GM23338 (cell line): ENCODE results near the gene PPP2R2B. TPM values are rescaled to one million over a fixed set of nuclear protein-coding genes. Genes with fewer than 3 reads are reported as not detected.

Source experiments
- ETS1 ChIP-seq: IDR thresholded peaks from 2 replicates; pipeline ENCODE4 v1.6.1; 2016; ENCODE audit warnings: antibody characterized with exemption
- EZH2 ChIP-seq: fragments of 200-600 bp; sonication (generic); IDR thresholded peaks from one replicate; pipeline ENCODE4 v1.8.0; 2017; ENCODE audit warnings: antibody characterized with exemption, mild to moderate bottlenecking, low read depth; ENCODE audit not compliant: unreplicated experiment
- EZH2phosphoT487 ChIP-seq: fragments of 200-600 bp; sonication (generic); IDR thresholded peaks from one replicate; pipeline ENCODE4 v1.8.1; 2018; ENCODE audit warnings: antibody characterized with exemption; ENCODE audit not compliant: unreplicated experiment
- POLR2AphosphoS5 ChIP-seq: IDR thresholded peaks from 2 replicates; pipeline ENCODE4 v1.6.1; 2016; ENCODE audit warnings: antibody characterized with exemption, low read depth
- REST ChIP-seq: IDR thresholded peaks from one replicate; pipeline ENCODE4 v1.6.1; 2018; ENCODE audit warnings: antibody characterized with exemption; ENCODE audit not compliant: unreplicated experiment
- ZNF462 ChIP-seq: fragments of 250-450 bp; sonication (Bioruptor Pico); IDR thresholded peaks from 2 replicates; pipeline ENCODE4 v1.5.0; 2020; ENCODE audit warnings: mild to moderate bottlenecking, moderate library complexity
- polyA plus RNA-seq: library from polyadenylated mRNA; unstranded; fragments of >200 nt; fragmentation: Nextera tagmentation; extraction: Ambion mirVana; gene quantifications from 2 replicates; pipeline ENCODE4 v1.2.1, GENCODE V29; 2016
- total RNA-seq: library from RNA; depleted of rRNA; stranded (reverse); fragments of >200 nt; shearing (Covaris generic); gene quantifications from 2 replicates; pipeline ENCODE4 v1.2.3, GENCODE V29; 2014

Gene PPP2R2B
- total and polyA plus RNA-seq, 2 experiments from 2014 or later: 21.3 to 33.9 TPM

GRCh38 chr5:146762830-146763229 lies 115.7 kb downstream of the PPP2R2B start (continued):
- TF ChIP-seq ZNF462 (CRISPR knock-in tag) (no peak), POLR2AphosphoS5 (no peak), ETS1 (no peak), EZH2 (no peak), REST (no peak), EZH2phosphoT487 (no peak)
